Right cardiac atrium (tissue), 5 donors: Measurements from ENCODE around the gene NALF2. TPM values are rescaled to one million over a fixed set of nuclear protein-coding genes. Genes with fewer than 3 reads are reported as not detected.

ENCODE experiments used
- polyA plus RNA-seq: library from polyadenylated mRNA; stranded (reverse); fragments of 200-250 nt; gene quantifications from one replicate; pipeline ENCODE4 v1.2.3, GENCODE V29; 2013
- total RNA-seq, 4 donors: library from RNA; stranded (reverse); fragmentation: NEBNext Ultra II Directional; extraction: Animal tissue kit (Norgen Biotek cat#: 25700); gene quantifications; one replicate each; pipeline ENCODE4 v1.2.1, GENCODE V29; 2021
- donor health status: healthy with polysubstance abuse.
- donor health status: DM: no; HTN: yes; CAD: no.
- donor health status: DM: no; HTN: no; CAD: no.
- donor health status: DM: no; HTN: yes; CAD: no; lungs with severe emphysema.
- donor health status: DM: yes; HTN: yes; CAD: no.

Gene NALF2
- total and polyA plus RNA-seq, 5 donors = 43.2 to 120 (median 85.7) TPM

Other genes starting within 250 kb of the NALF2 start
- gene EDA, start 111.8 kb downstream of the NALF2 start, total RNA-seq = 10 to 100 TPM; 19.2 to 26.1 (median 22.3) TPM
- 10.0 TPM for gene EDA, start 111.8 kb downstream of the NALF2 start, polyA plus RNA-seq